ENCODE results near the gene KSR1. TPM values are rescaled to one million over a fixed set of nuclear protein-coding genes. Genes with fewer than 3 reads are reported as not detected.
"Not testable (repeated sequence)": the region's sequence is repeated elsewhere in the genome, so short reads cannot be mapped to it uniquely, and the experiment has no call there.

Gene KSR1
- total and polyA plus RNA-seq, 8 donors, result 2.7 to 32.1 (median 13.6) TPM

- H3K4me1 ChIP-seq, result no peaks in the 10 kb centered on the region
- no peak overlapping the region for H3K4me3 ChIP-seq
- no peak overlapping the region for H3K27ac ChIP-seq
- H3K36me3 ChIP-seq, result no peaks in the 10 kb centered on the region
- no peaks in the 10 kb centered on the region for H3K9me3 ChIP-seq
- H3K27me3 ChIP-seq, result no peaks in the 10 kb centered on the region
- no peak for DNase-seq
- intact Hi-C loops (cut with DNase I; ENCODE audit: low total_unique reads), result no loop called here
- TF ChIP-seq CTCF (IDR thresholded peaks at IDR 0.05) (no peak), EP300 (IDR thresholded peaks at IDR 0.05) (no peak), POLR2A (IDR thresholded peaks at IDR 0.05) (no peak), POLR2AphosphoS5 (IDR thresholded peaks at IDR 0.05) (no peak)
- WGBS, 5 donors, result 62 to 84% (median 71%) methylated on average over 5 of the region's 5 CpGs
These were observed 213.6 kb downstream of the KSR1 start for GRCh38 chr17:27669850-27670249.

GRCh38 chr17:27670791-27671590 is 214.7 kb downstream of the KSR1 start:
- 77 to 85% (median 83%) methylated on average over 11 to 12 of the region's 12 CpGs for WGBS, 5 donors
- no peak for DNase-seq
- H3K27ac ChIP-seq, result no peak overlapping the region
- no peak for TF ChIP-seq POLR2A (IDR thresholded peaks at IDR 0.05)
- TF ChIP-seq POLR2AphosphoS5 (IDR thresholded peaks at IDR 0.05), result no peak
- no peak for TF ChIP-seq EP300 (IDR thresholded peaks at IDR 0.05)
- no peak for TF ChIP-seq CTCF (IDR thresholded peaks at IDR 0.05)
- no peak overlapping the region for H3K4me3 ChIP-seq
- intact Hi-C loops (cut with DNase I; ENCODE audit: low total_unique reads), result no loop called here
- H3K4me1 ChIP-seq, result no peaks in the 10 kb centered on the region
- no peaks in the 10 kb centered on the region for H3K36me3 ChIP-seq
- no peaks in the 10 kb centered on the region for H3K27me3 ChIP-seq
- H3K9me3 ChIP-seq, result no peaks in the 10 kb centered on the region

- DNase-seq, result no peak
- WGBS, 5 donors, result 82 to 89% (median 84%) methylated on average over 2 of the region's 2 CpGs
These were observed 215.3 kb downstream of the KSR1 start for GRCh38 chr17:27671591-27671910.

GRCh38 chr17:27671977-27672480 is 215.8 kb downstream of the KSR1 start:
- WGBS, 5 donors, result 54 to 68% (median 55%) methylated on average over 5 to 6 of the region's 6 CpGs
- H3K4me3 ChIP-seq; H3K27me3 ChIP-seq; H3K27ac ChIP-seq; DNase-seq; H3K9me3 ChIP-seq; H3K36me3 ChIP-seq; H3K4me1 ChIP-seq; intact Hi-C loops (cut with DNase I; ENCODE audit: low total_unique reads): not testable (repeated sequence)

More at GRCh38 chr17:27671591-27671910, 215.3 kb downstream of the KSR1 start:
- Histone ChIP-seq H3K4me1 (no peaks in the 10 kb centered on the region), H3K27me3 (no peaks in the 10 kb centered on the region), H3K9me3 (no peaks in the 10 kb centered on the region), H3K27ac (no peak overlapping the region), H3K4me3 (no peak overlapping the region), H3K36me3 (no peaks in the 10 kb centered on the region)
- TF ChIP-seq EP300 (IDR thresholded peaks at IDR 0.05) (no peak), CTCF (IDR thresholded peaks at IDR 0.05) (no peak), POLR2A (IDR thresholded peaks at IDR 0.05) (no peak), POLR2AphosphoS5 (IDR thresholded peaks at IDR 0.05) (no peak)
- intact Hi-C loops (cut with DNase I; ENCODE audit: low total_unique reads), result no loop called here

- H3K4me3 ChIP-seq, result no peak overlapping the region
- intact Hi-C loops (cut with DNase I; ENCODE audit: low total_unique reads), result no loop called here
- H3K9me3 ChIP-seq, result no peaks in the 10 kb centered on the region
- DNase-seq, result no peak
- no peaks in the 10 kb centered on the region for H3K4me1 ChIP-seq
- H3K36me3 ChIP-seq, result no peaks in the 10 kb centered on the region
- no peak for TF ChIP-seq CTCF (IDR thresholded peaks at IDR 0.05)
- no peak overlapping the region for H3K27ac ChIP-seq
- H3K27me3 ChIP-seq, result no peaks in the 10 kb centered on the region
- 78 to 90% (median 84%) methylated on average over 5 to 6 of the region's 6 CpGs for WGBS, 5 donors
These were observed 218.1 kb downstream of the KSR1 start for GRCh38 chr17:27674335-27674734.
